Omental fat pad (tissue), 4 donors: ENCODE data around the gene NPHP1. TPM values are rescaled to one million over a fixed set of nuclear protein-coding genes. Genes with fewer than 3 reads are reported as not detected.
"Not testable (repeated sequence)": the region's sequence is repeated elsewhere in the genome, so short reads cannot be mapped to it uniquely, and the experiment has no call there.

Source experiments
- ATAC-seq: fragments of 150-250 bp; one replicate; pipeline ENCODE4 v1.9.1; 2016; ENCODE audit warnings: mild to moderate bottlenecking, moderate library complexity; ENCODE audit not compliant: low FRiP score
- DNase-seq: peaks from one replicate; pipeline ENCODE4 v3.0.0-alpha.2; 2019; ENCODE audit warnings: low spot score
- CTCF ChIP-seq, 3 donors: fragments of 450-650 bp; IDR thresholded peaks; one replicate each; pipeline ENCODE4 v1.5.1; 2016 to 2017; ENCODE audit warnings: antibody characterized with exemption in 3 of 3, mild to moderate bottlenecking in 3 of 3, moderate library complexity in 2 of 3
- total RNA-seq, 4 donors: library from RNA; depleted of rRNA; stranded (reverse); fragments of >200 nt; gene quantifications; one replicate each; pipeline ENCODE4 v1.1.0, GENCODE V29; 2016

NPHP1 gene
- total RNA-seq, 4 donors from 2014 or later = 2.4 to 7.4 (median 3.7) TPM

- no peak for TF ChIP-seq CTCF (IDR thresholded peaks at IDR 0.05)
- DNase-seq = no peak
- no peak for ATAC-seq
Observed at GRCh38 chr2:110219496-110220189, 14.8 kb upstream of the NPHP1 start.

- not testable (repeated sequence) for DNase-seq, ATAC-seq
Observed at GRCh38 chr2:110218889-110219288, 14.1 kb upstream of the NPHP1 start.

- ATAC-seq (no peak), DNase-seq (no peak)
- TF ChIP-seq CTCF (IDR thresholded peaks at IDR 0.05) = no peak
Observed at GRCh38 chr2:110216803-110217202, 12.0 kb upstream of the NPHP1 start.

GRCh38 chr2:110216199-110216598 is 11.4 kb upstream of the NPHP1 start:
- no peak for DNase-seq
- no peak for ATAC-seq
- no peak for TF ChIP-seq CTCF (IDR thresholded peaks at IDR 0.05)

GRCh38 chr2:110215566-110216158 is 10.8 kb upstream of the NPHP1 start:
- ATAC-seq (no peak), DNase-seq (no peak)
- no peak for TF ChIP-seq CTCF (IDR thresholded peaks at IDR 0.05)

- ATAC-seq (no peak), DNase-seq (no peak)
- TF ChIP-seq CTCF (IDR thresholded peaks at IDR 0.05) = no peak
Observed at GRCh38 chr2:110215091-110215490, 10.3 kb upstream of the NPHP1 start.

GRCh38 chr2:110213522-110213921 is 8.7 kb upstream of the NPHP1 start:
- ATAC-seq, DNase-seq: not testable (repeated sequence)
